ENCODE data around the gene RRP7A.
"Not testable (repeated sequence)": the region's sequence is repeated elsewhere in the genome, so short reads cannot be mapped to it uniquely, and the experiment has no call there.

GRCh38 chr22:42567950-42568349, 48.4 kb upstream of the RRP7A start:
- TF ChIP-seq CTCF (IDR thresholded peaks at IDR 0.05; ENCODE audit: extremely low read depth in 1 of 2, insufficient read depth in 1 of 2, low read depth in 1 of 2, low read length in 2 of 2); POLR2AphosphoS5 (IDR thresholded peaks at IDR 0.05; ENCODE audit: insufficient read depth, low read depth, low read length); POLR2A (IDR thresholded peaks at IDR 0.05; ENCODE audit: low read depth, low read length); EZH2 (IDR thresholded peaks at IDR 0.05; ENCODE audit: borderline replicate concordance, low read depth, low read length, severe bottlenecking); MAX (IDR thresholded peaks at IDR 0.05; ENCODE audit: insufficient read depth, insufficient read length); GATA2 (IDR thresholded peaks at IDR 0.05; ENCODE audit: insufficient read depth, insufficient read length, low read depth, low read length): not testable (repeated sequence)
